Gastrocnemius medialis (tissue), 4 donors: Measurements from ENCODE around the gene SLC35G6. TPM values are rescaled to one million over a fixed set of nuclear protein-coding genes. Genes with fewer than 3 reads are reported as not detected.

Experiments
- ATAC-seq, 2 donors: fragments of 150-250 bp; one replicate each; pipeline ENCODE4 v1.9.1; 2016
- DNase-seq, 2 donors: peaks; one replicate each; pipeline ENCODE4 v3.0.0-alpha.2; 2019
- H3K27ac ChIP-seq, 4 donors: fragments of 200-600 bp; sonication (generic); 1 replicate in 1 of 4; 2 replicates in 3 of 4; pipeline ENCODE4 v1.5.1; 2016 to 2018; ENCODE audit warnings: mild to moderate bottlenecking in 2 of 4, moderate library complexity in 1 of 4
- H3K27me3 ChIP-seq, 3 donors: fragments of 200-600 bp; sonication (generic) in 2 of 3; 1 replicate in 1 of 3; 2 replicates in 2 of 3; pipeline versions ENCODE4 v1.5.1 to v1.6.0; 2016 to 2019; ENCODE audit warnings: mild to moderate bottlenecking in 1 of 3, moderate library complexity in 1 of 3
- H3K36me3 ChIP-seq, 2 donors: fragments of 200-600 bp; sonication (generic) in 1 of 2; one replicate each; pipeline ENCODE4 v1.5.1; 2017 to 2018
- H3K4me1 ChIP-seq, 2 donors: fragments of 200-600 bp; sonication (generic) in 1 of 2; one replicate each; pipeline ENCODE4 v1.5.1; 2016 to 2017; ENCODE audit warnings: mild to moderate bottlenecking in 2 of 2
- H3K4me3 ChIP-seq, 4 donors: fragments of 200-600 bp; sonication (generic) in 3 of 4; 1 replicate in 1 of 4; 2 replicates in 3 of 4; pipeline ENCODE4 v1.5.1; 2016 to 2019; ENCODE audit warnings: mild to moderate bottlenecking in 2 of 4
- H3K9me3 ChIP-seq, 3 donors: fragments of 200-600 bp; sonication (generic) in 2 of 3; 1 replicate in 1 of 3; 2 replicates in 2 of 3; pipeline ENCODE4 v1.5.1; 2016 to 2019
- CTCF ChIP-seq, 5 experiments: fragments of 450-650 bp in 3 of 5; fragments of 200-600 bp in 2 of 5; sonication (generic) in 2 of 5; IDR thresholded peaks in 4 of 5; conservative IDR thresholded peaks in 1 of 5; 1 replicate in 4 of 5; 2 replicates in 1 of 5; pipeline ENCODE4 v1.5.1; 2016 to 2019; ENCODE audit warnings: antibody characterized with exemption in 5 of 5, mild to moderate bottlenecking in 3 of 5, moderate library complexity in 3 of 5
- POLR2A ChIP-seq, 2 donors: fragments of 450-650 bp; IDR thresholded peaks; one replicate each; pipeline ENCODE4 v1.6.1; 2017; ENCODE audit warnings: antibody characterized with exemption in 2 of 2, mild to moderate bottlenecking in 2 of 2, moderate library complexity in 2 of 2
- in situ Hi-C, 4 donors: fragments of 200-750 bp; cut with MboI; loops; one replicate each; pipeline versions ENCODE4 v1.15.0 to v1.8.0; 2017; ENCODE audit warnings: low sequenced_read_pairs in 4 of 4
- intact Hi-C: fragments of 100-400 bp; cut with DNase I; formaldehyde crosslinking; loops from one replicate; pipeline ENCODE4 v1.15.1; 2023; ENCODE audit warnings: low total_unique reads
- total RNA-seq, 4 donors: library from RNA; depleted of rRNA; stranded (reverse); fragments of >200 nt; gene quantifications; one replicate each; pipeline versions ENCODE4 v1.1.0 to v1.2.3, GENCODE V29; 2016

Gene SLC35G6
- total RNA-seq, 4 donors from 2014 or later: not detected

GRCh38 chr17:7493941-7494340 lies 12.7 kb downstream of the SLC35G6 start:
- Histone ChIP-seq H3K9me3 (no peaks in the 10 kb centered on the region), H3K4me1 (peaks cover 7 to 17% of the 10 kb centered on the region in 2 donors), H3K36me3 (peaks cover 0 to 34% of the 10 kb centered on the region in 2 donors), H3K27me3 (no peaks in the 10 kb centered on the region), H3K4me3 (no peak overlapping the region), H3K27ac (no peak overlapping the region)
- DNase-seq (no peak), ATAC-seq (no peak)
- TF ChIP-seq POLR2A (IDR thresholded peaks at IDR 0.05) (no peak), CTCF (IDR thresholded peaks at IDR 0.05 in 4 of 5, conservative IDR thresholded peaks at IDR 0.05 in 1 of 5) (no peak)
- intact Hi-C loops (no loop called here), in situ Hi-C loops (no loop called here)

- in situ Hi-C loops: no loop called here
- intact Hi-C loops: no loop called here
- peak overlapping the region in 3 of 4 donors; percentile 41 to 56 (median 49) for H3K27ac ChIP-seq
- DNase-seq (no peak), ATAC-seq (no peak)
- TF ChIP-seq CTCF (IDR thresholded peaks at IDR 0.05 in 4 of 5, conservative IDR thresholded peaks at IDR 0.05 in 1 of 5): no peak
- peaks cover 3 to 54% of the 10 kb centered on the region in 2 donors for H3K36me3 ChIP-seq
- H3K27me3 ChIP-seq: no peaks in the 10 kb centered on the region
- H3K4me1 ChIP-seq: peaks cover 4 to 13% of the 10 kb centered on the region in 2 donors
- H3K4me3 ChIP-seq: no peak overlapping the region
- H3K9me3 ChIP-seq: no peaks in the 10 kb centered on the region
Measured at GRCh38 chr17:7495906-7496434, 14.7 kb downstream of the SLC35G6 start.

- Histone ChIP-seq H3K36me3 (peaks cover 3 to 61% of the 10 kb centered on the region in 2 donors), H3K27me3 (no peaks in the 10 kb centered on the region), H3K4me3 (no peak overlapping the region), H3K27ac (peak overlapping the region in 3 of 4 donors; percentile 41 to 56 (median 49)), H3K4me1 (peaks cover 3 to 13% of the 10 kb centered on the region in 2 donors), H3K9me3 (no peaks in the 10 kb centered on the region)
- TF ChIP-seq CTCF (IDR thresholded peaks at IDR 0.05 in 4 of 5, conservative IDR thresholded peaks at IDR 0.05 in 1 of 5): no peak
- TF ChIP-seq POLR2A (IDR thresholded peaks at IDR 0.05): no peak
- DNase-seq: no peak
- intact Hi-C loops: no loop called here
- ATAC-seq: peak in 1 of 2 donors; percentile 33
- in situ Hi-C loops: no loop called here
Measured at GRCh38 chr17:7496470-7497183, 15.4 kb downstream of the SLC35G6 start.

GRCh38 chr17:7497228-7497627 lies 16.0 kb downstream of the SLC35G6 start:
- Histone ChIP-seq H3K4me1 (peaks cover 0 to 13% of the 10 kb centered on the region in 2 donors), H3K9me3 (no peaks in the 10 kb centered on the region), H3K27me3 (no peaks in the 10 kb centered on the region), H3K36me3 (peaks cover 3 to 67% of the 10 kb centered on the region in 2 donors), H3K27ac (peak overlapping the region in 2 of 4 donors; percentile 41 to 49), H3K4me3 (no peak overlapping the region)
- TF ChIP-seq POLR2A (IDR thresholded peaks at IDR 0.05): no peak
- TF ChIP-seq CTCF (IDR thresholded peaks at IDR 0.05 in 4 of 5, conservative IDR thresholded peaks at IDR 0.05 in 1 of 5): no peak
- ATAC-seq (no peak), DNase-seq (no peak)
- in situ Hi-C loops: no loop called here
- intact Hi-C loops: no loop called here
